BJ (cell line): Measurements from ENCODE around the gene CUBN. TPM values are rescaled to one million over a fixed set of nuclear protein-coding genes. Genes with fewer than 3 reads are reported as not detected.

Experiments used
- CTCF ChIA-PET: fragments of 350-600 bp; formaldehyde crosslinking; extraction: SDS; loops from one replicate; lab custom pipeline; 2021; ENCODE audit warnings: antibody characterized with exemption, inconsistent platforms; lab: Yijun Ruan, JAX
- POLR2A ChIA-PET: fragments of 300-600 bp; sonication (Branson Sonifier 250); formaldehyde crosslinking; extraction: SDS; loops from one replicate; lab custom pipeline; 2021; ENCODE audit warnings: antibody characterized with exemption; lab: Charles Lee
- DNase-seq: peaks from one replicate; pipeline ENCODE4 v3.0.0-alpha.2; 2011; ENCODE audit warnings: low read depth
- H3K27me3 ChIP-seq: 2 replicates; pipeline ENCODE4 v1.6.0; 2011; ENCODE audit warnings: low read length; ENCODE audit not compliant: control insufficient read depth, insufficient read depth
- H3K36me3 ChIP-seq: 2 replicates; pipeline ENCODE4 v1.5.1; 2011; ENCODE audit warnings: low read length; ENCODE audit not compliant: control insufficient read depth, insufficient read depth
- H3K4me3 ChIP-seq: 2 replicates; pipeline ENCODE4 v1.5.1; 2011; ENCODE audit warnings: low read depth, mild to moderate bottlenecking, control low read depth, low read length
- polyA plus RNA-seq: library from polyadenylated mRNA; depleted of rRNA; stranded (reverse); fragments of >200 nt; gene quantifications from 2 replicates; pipeline ENCODE4 v1.2.3, GENCODE V29; 2011
- TF ChIP-seq, protein P1 (sequence below): IDR thresholded peaks from 2 replicates; pipeline ENCODE4 v1.5.1; 2011; ENCODE audit warnings: low read depth, mild to moderate bottlenecking, control low read depth, inconsistent platforms, low read length, moderate library complexity; ENCODE audit not compliant: insufficient read depth

Gene CUBN
- polyA plus RNA-seq, 1 experiment: 0.39 TPM

DNA sequence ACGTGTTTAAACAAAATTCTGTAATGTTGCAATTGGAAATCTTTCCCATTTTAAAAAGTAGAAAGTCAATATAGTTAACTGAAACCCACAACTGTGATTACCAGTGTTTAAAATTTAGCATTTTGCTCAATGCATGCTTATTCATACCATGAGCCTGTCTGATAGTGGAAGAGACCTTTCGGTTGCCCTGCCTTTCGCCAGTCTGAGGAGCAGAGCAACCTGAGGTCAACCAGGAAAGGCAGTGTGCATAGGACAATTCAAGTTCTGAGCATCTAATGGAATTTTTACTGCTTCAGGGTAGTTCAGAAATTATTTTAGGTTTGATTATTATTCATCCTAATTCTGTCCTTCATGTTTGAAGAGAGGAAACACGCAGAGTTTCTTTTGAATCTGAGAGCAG, 100.8 kb downstream of the CUBN start:
- TF ChIP-seq, protein P1, sequence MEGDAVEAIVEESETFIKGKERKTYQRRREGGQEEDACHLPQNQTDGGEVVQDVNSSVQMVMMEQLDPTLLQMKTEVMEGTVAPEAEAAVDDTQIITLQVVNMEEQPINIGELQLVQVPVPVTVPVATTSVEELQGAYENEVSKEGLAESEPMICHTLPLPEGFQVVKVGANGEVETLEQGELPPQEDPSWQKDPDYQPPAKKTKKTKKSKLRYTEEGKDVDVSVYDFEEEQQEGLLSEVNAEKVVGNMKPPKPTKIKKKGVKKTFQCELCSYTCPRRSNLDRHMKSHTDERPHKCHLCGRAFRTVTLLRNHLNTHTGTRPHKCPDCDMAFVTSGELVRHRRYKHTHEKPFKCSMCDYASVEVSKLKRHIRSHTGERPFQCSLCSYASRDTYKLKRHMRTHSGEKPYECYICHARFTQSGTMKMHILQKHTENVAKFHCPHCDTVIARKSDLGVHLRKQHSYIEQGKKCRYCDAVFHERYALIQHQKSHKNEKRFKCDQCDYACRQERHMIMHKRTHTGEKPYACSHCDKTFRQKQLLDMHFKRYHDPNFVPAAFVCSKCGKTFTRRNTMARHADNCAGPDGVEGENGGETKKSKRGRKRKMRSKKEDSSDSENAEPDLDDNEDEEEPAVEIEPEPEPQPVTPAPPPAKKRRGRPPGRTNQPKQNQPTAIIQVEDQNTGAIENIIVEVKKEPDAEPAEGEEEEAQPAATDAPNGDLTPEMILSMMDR: no peak
- ChIA-PET POLR2A (no interaction called here), CTCF (interaction anchor here (1.0 to 1.1 kb wide), 2 partner anchors 159 to 172 kb away, joined by 3 read pairs; no protein-coding TSS in a partner anchor)
- no peak for DNase-seq
- no peak overlapping the region for H3K4me3 ChIP-seq
- no peaks in the 10 kb centered on the region for H3K36me3 ChIP-seq
- no peaks in the 10 kb centered on the region for H3K27me3 ChIP-seq

DNA sequence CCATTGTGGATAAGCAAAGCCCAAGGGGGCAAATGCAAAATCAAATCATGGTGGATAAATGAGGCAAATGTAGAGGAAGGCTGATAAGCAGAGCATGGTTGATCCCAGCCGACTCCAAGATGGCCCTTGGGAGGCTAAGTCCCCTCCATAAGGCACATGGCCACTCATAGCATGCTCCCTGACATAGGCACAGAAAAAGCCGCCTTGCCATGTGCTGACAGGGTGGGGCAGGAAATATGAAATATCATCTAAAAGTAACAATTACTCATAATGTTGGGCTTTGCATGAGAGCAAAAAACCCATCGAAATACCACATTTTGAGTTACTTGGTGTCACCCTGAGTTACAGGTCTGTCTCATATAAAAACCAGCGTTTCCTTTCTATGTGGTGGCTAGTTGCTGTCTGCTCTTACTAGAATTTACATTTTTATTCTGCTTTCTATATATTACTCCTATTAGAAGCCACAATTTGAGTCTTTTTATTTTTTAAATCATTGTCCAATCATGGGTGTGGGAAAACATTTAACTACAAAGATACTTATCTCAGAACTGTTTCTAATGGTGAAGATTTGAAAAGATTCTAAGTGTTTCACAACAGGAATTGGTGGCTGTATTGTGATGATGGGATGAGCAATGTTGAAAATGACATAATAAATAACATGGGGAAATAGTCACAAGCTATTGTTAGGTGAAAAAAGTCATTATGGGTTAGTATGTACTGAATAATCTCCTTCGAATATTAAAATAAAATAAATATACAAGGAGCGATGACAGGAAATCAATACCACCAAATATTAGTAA, 102.7 kb downstream of the CUBN start:
- Histone ChIP-seq H3K4me3 (no peak overlapping the region), H3K27me3 (no peaks in the 10 kb centered on the region), H3K36me3 (no peaks in the 10 kb centered on the region)
- TF ChIP-seq, protein P1: no peak
- no peak for DNase-seq
- POLR2A ChIA-PET: no interaction called here
- CTCF ChIA-PET: no interaction called here

DNA sequence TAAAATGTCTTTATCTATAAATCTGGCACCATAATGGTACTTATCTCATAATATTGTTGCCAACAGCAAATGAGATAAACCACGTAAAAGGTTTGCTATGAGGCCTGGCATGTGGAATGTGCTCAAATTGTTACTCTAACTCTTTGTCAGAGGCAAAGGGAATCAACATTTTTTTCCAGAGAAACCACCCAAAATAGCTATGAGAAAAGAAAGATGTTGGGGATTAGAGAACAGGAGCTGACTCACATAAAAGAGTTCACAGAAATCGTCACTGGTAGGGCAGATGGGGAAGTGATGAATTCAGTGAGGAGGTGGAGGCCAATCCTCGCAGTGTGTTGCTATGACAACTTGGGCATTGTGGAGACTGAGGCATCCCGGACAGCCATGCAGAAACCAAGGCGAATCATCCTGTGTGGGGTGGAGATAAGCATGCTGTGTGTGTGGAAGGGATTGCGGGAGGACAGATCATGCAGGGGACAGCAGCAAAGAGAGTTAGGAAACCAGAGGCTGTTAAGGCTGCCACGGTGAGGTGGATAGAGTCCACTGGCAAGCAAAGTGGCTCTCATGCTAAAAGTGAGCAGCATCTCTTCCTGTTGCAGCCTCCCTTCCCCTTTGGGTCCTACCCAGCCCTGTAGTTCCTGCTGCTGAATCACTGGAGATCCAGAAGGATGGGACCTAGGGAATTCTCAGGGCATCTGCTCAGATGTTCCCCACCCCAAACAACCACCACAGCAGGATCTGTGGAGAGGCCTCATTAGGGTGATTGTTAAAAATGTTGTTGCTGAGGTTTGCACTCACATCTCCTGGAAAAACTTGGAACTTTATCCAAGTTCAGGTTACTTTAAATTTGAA, 103.9 kb downstream of the CUBN start:
- TF ChIP-seq, protein P1: no peak
- H3K4me3 ChIP-seq: no peak overlapping the region
- peak; percentile 96 for DNase-seq
- ChIA-PET CTCF (interaction anchor here (0.8 to 1.3 kb wide), 2 partner anchors 21 to 204 kb away, joined by 3 read pairs; no protein-coding TSS in a partner anchor), POLR2A (no interaction called here)
- no peaks in the 10 kb centered on the region for H3K27me3 ChIP-seq
- H3K36me3 ChIP-seq: no peaks in the 10 kb centered on the region

- Histone ChIP-seq H3K4me3 (no peak overlapping the region), H3K27me3 (no peaks in the 10 kb centered on the region), H3K36me3 (no peaks in the 10 kb centered on the region)
- POLR2A ChIA-PET: no interaction called here
- TF ChIP-seq, protein P1: no peak
- no peak for DNase-seq
- CTCF ChIA-PET: no interaction called here
Measured at GRCh38 chr10:17024461-17024860, 105.2 kb downstream of the CUBN start.
